ENCODE data around the gene DUOX2.

DNA sequence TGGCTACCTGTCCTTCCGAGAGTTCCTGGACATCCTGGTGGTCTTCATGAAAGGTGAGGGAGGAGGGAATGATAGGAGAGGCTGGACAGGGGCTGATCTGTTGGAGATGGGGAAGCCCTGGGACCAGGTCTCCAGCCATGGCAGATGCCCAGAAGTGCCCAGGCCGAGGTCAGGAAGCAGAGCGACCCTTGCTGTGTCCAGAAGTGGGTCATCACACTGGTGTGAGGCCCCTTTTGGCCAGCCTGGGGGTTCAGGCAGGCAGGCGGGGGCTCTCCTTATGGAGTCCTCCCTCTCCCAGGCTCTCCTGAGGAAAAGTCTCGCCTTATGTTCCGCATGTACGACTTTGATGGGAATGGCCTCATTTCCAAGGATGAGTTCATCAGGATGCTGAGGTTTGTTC is 33.6 kb upstream of the DUOX2 start:
- TF ChIP-seq, protein P1, sequence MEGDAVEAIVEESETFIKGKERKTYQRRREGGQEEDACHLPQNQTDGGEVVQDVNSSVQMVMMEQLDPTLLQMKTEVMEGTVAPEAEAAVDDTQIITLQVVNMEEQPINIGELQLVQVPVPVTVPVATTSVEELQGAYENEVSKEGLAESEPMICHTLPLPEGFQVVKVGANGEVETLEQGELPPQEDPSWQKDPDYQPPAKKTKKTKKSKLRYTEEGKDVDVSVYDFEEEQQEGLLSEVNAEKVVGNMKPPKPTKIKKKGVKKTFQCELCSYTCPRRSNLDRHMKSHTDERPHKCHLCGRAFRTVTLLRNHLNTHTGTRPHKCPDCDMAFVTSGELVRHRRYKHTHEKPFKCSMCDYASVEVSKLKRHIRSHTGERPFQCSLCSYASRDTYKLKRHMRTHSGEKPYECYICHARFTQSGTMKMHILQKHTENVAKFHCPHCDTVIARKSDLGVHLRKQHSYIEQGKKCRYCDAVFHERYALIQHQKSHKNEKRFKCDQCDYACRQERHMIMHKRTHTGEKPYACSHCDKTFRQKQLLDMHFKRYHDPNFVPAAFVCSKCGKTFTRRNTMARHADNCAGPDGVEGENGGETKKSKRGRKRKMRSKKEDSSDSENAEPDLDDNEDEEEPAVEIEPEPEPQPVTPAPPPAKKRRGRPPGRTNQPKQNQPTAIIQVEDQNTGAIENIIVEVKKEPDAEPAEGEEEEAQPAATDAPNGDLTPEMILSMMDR (IDR thresholded peaks at IDR 0.05): no peak
- no peak for TF ChIP-seq POLR2A (IDR thresholded peaks at IDR 0.05)

All from lower leg skin (tissue), 3 donors.